PFSK-1 (cell line): ENCODE results near the gene C3orf33. TPM values are rescaled to one million over a fixed set of nuclear protein-coding genes. Genes with fewer than 3 reads are reported as not detected.

ENCODE experiments used
- FOXP2 ChIP-seq: optimal IDR thresholded peaks from 2 replicates; pipeline ENCODE3; 2011; ENCODE audit warnings: borderline replicate concordance, control low read depth, inconsistent platforms; ENCODE audit not compliant: insufficient read depth; ENCODE audit errors: extremely low read length, extremely low read depth
- POLR2AphosphoS5 ChIP-seq: IDR thresholded peaks from 2 replicates; pipeline ENCODE4 v1.6.1; 2012; ENCODE audit warnings: low read depth, mild to moderate bottlenecking, control low read depth, low read length, moderate library complexity
- SIN3A ChIP-seq: IDR thresholded peaks from 2 replicates; pipeline ENCODE4 v1.6.1; 2012; ENCODE audit warnings: mild to moderate bottlenecking, low read length, moderate library complexity, borderline replicate concordance; ENCODE audit not compliant: insufficient read depth
- TAF1 ChIP-seq: IDR thresholded peaks from 2 replicates; pipeline ENCODE4 v1.6.1; 2012; ENCODE audit warnings: low read length, control low read depth, borderline replicate concordance; ENCODE audit not compliant: insufficient read depth
- polyA plus RNA-seq: library from polyadenylated mRNA; unstranded; fragments of >200 nt; gene quantifications from one replicate; pipeline ENCODE4 v1.2.1, GENCODE V29; 2012; ENCODE audit warnings: low read depth, missing spikeins; ENCODE audit not compliant: insufficient read length
- TF ChIP-seq, protein P1 (sequence below), 2 experiments: IDR thresholded peaks; 2 replicates each; pipeline versions ENCODE4 v1.6.1 to v1.8.0; 2011 to 2012; ENCODE audit warnings: low read depth in 2 of 2, low read length in 2 of 2, control low read depth in 1 of 2, inconsistent platforms in 1 of 2, mild to moderate bottlenecking in 1 of 2, moderate library complexity in 1 of 2; ENCODE audit not compliant: insufficient read depth in 1 of 2

Gene C3orf33, protein sequence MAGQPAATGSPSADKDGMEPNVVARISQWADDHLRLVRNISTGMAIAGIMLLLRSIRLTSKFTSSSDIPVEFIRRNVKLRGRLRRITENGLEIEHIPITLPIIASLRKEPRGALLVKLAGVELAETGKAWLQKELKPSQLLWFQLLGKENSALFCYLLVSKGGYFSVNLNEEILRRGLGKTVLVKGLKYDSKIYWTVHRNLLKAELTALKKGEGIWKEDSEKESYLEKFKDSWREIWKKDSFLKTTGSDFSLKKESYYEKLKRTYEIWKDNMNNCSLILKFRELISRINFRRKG
- polyA plus RNA-seq: 1.9 TPM

DNA sequence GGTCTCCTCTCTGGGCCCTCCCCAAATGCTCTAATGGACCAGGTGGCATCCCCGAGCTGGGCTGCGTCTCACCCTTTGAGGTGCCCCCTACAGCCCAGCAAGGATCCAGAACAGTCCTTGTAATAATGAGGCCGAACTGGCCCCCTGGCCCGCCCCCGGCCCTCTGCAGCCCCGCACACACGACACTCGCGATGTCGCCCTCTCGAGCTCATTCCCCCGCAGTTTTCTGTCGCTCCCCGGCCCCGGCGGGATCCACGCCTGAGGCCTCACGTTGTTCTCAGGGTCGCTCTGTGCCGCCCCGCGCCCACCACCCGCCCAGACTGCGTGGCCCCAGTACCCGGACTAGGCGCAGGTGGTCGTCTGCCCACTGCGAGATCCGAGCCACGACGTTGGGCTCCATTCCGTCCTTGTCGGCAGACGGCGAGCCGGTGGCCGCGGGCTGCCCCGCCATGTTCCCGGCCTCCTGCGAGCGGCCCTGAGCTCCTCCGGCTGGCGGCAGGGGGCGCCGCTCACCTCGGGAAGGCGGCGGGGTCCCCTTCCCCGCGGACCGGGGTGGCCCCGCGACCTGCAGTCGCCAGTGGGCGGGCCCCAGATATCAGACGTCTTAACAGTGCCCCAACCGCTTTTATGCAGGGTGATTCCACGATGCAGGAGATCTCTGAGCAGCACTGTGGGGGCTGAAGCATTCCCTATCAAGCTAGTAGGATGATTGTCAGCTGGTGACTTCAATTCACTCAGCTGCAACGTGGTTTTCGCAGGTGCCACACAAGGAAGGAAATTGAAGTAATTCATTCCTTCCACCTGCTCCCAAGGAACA, at the start of gene C3orf33:
C3orf33 (minus strand) TSS at position 477 of the 817 bp plus-strand sequence; CDS start at position 451, 26 bp downstream.
- TF ChIP-seq, protein P1, sequence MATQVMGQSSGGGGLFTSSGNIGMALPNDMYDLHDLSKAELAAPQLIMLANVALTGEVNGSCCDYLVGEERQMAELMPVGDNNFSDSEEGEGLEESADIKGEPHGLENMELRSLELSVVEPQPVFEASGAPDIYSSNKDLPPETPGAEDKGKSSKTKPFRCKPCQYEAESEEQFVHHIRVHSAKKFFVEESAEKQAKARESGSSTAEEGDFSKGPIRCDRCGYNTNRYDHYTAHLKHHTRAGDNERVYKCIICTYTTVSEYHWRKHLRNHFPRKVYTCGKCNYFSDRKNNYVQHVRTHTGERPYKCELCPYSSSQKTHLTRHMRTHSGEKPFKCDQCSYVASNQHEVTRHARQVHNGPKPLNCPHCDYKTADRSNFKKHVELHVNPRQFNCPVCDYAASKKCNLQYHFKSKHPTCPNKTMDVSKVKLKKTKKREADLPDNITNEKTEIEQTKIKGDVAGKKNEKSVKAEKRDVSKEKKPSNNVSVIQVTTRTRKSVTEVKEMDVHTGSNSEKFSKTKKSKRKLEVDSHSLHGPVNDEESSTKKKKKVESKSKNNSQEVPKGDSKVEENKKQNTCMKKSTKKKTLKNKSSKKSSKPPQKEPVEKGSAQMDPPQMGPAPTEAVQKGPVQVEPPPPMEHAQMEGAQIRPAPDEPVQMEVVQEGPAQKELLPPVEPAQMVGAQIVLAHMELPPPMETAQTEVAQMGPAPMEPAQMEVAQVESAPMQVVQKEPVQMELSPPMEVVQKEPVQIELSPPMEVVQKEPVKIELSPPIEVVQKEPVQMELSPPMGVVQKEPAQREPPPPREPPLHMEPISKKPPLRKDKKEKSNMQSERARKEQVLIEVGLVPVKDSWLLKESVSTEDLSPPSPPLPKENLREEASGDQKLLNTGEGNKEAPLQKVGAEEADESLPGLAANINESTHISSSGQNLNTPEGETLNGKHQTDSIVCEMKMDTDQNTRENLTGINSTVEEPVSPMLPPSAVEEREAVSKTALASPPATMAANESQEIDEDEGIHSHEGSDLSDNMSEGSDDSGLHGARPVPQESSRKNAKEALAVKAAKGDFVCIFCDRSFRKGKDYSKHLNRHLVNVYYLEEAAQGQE (IDR thresholded peaks at IDR 0.05; ENCODE audit: insufficient read depth in 1 of 2, low read depth in 2 of 2, low read length in 2 of 2): no peak
- no peak for TF ChIP-seq FOXP2
- no peak for TF ChIP-seq TAF1

DNA sequence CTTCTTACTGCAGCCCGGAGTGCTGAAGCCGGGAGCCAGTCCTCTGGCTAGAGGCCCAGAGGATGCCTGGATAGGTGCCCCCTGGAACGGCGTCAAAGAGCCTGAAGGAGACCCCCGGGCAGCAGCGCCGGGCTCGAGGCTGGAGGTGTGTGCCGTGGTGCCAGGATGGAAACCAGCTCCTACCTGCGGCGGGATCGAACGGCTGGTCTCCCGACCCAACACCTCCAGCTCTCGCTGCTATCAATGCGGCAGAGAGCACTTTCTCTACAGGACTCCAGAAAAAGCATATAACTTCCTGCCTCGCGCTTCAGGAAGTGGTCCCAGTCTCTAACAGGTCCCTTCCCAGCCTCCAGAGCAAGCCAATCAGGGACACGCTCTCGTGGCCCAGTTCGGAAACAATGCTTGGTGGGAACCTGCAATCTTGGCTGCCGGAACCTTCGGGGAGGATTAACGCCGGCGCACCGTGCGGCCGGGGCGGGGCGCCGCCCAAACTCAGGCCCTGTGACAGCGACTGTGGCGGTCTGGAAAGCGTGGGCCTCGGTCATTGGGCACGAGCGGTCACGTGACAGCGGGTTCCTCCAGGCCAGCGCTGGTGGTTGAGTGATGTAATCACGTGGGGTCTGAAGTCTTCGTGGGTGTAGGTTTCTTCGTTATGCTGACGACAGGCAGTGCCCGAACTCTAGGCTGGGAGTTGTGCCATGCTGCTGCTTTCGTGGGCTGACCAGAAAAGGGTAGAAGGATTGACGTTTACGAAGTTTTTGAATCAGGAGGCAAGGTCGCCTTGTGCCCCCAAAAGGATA, 48.3 kb upstream of the C3orf33 start, which contains the start of gene SLC33A1:
SLC33A1 (minus strand) TSS at position 287 of the 800 bp plus-strand sequence. CDS start 430 bp downstream, outside the sequence.
- TF ChIP-seq FOXP2 (peak; percentile 67), TAF1 (peak; percentile 43; the same call in 1 of the 2 replicates), SIN3A (no peak), POLR2AphosphoS5 (peak; percentile 61; the same call in 1 of the 2 replicates)
- TF ChIP-seq, protein P1 (IDR thresholded peaks at IDR 0.05; ENCODE audit: insufficient read depth in 1 of 2, low read depth in 2 of 2, low read length in 2 of 2): no peak

DNA sequence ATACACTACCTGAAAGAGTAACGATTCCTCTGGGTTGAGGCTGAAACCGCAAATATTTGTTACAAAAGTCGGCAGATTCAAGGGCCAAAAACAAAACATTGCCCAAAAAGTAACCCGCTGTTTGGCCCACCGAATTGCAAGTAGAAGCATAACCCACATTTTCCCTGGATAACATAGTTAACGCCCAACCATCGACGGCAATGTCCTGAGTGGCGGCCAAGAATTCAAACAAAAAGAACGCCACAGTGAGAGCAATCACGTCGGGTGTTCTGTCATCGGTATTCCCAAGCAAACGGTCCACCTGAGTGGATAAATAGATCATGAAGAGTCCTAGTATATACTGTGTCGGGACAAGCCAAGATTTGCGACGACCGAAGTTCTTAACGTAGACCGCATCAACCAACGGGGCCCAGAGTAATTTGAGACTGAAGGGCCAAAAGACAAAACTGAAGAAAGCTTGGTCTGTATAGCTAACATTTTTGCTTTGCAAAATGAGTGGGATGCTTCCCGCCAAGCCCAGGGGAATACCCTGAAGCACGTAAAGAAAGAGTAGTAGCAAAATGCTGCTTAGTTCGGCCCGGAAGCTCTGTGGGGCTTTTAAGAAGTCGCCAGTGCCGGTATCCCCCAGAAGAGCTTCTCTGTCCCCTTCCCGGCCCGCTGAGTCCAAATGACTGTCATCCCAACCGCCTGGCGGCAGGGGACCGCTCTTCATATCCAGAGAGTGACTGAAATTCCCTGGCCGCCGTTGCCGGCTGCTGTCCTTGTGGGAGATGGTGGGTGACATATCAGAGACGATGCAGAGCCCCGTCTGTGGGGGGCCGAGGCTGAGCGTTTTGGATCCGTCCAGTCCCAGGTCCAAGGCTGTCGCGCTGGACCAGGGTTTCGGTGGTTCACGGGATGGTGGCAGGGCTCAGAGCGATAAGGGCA, 47.4 kb upstream of the C3orf33 start:
- TF ChIP-seq POLR2AphosphoS5 (no peak), TAF1 (no peak), FOXP2 (no peak), SIN3A (no peak)
- TF ChIP-seq, protein P1 (IDR thresholded peaks at IDR 0.05; ENCODE audit: insufficient read depth in 1 of 2, low read depth in 2 of 2, low read length in 2 of 2): no peak

DNA sequence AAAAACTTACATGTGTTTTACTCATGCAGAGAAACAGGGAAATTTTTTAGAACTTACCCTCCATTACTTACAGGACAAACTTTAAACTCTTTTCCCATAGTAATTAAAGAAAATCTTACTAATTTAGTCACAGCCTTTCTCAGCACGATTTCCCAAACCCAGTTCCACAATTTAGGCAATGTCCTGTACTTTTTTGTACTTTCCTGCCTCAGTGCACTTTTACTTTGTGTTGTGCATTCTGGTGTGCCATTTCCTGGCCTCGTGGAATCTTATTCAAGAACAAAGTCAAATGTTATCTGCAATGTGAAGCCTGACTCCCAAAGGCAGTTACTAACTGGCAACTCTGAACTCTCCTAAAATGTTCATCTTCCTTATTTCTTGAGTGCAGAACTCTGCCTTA, 46.3 kb upstream of the C3orf33 start:
- TF ChIP-seq POLR2AphosphoS5: no peak
- no peak for TF ChIP-seq SIN3A
- TF ChIP-seq, protein P1 (IDR thresholded peaks at IDR 0.05; ENCODE audit: insufficient read depth in 1 of 2, low read depth in 2 of 2, low read length in 2 of 2): no peak
- no peak for TF ChIP-seq TAF1
- TF ChIP-seq FOXP2: no peak
